ENCODE results near the gene SMCO4.

Gene SMCO4

DNA sequence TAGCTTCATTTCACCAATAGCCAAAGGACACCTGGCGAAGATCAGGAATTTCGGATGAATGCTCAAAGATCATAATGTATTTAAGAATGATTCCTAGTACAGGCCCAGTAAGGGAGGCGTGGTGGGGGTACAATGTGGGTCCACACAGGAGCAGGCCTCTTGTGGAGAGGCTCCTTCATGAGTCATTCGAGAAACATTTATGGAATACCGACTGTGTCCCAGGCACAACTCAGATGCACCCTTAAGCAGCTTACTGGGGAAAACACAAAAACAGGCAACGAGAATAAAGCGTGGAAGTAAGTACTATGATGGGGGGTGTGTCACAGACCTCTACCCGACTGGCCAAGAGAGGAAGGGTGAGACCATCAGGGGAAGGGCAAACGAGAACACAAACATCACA is 44.5 kb downstream of the SMCO4 start:
- no peak for DNase-seq

DNA sequence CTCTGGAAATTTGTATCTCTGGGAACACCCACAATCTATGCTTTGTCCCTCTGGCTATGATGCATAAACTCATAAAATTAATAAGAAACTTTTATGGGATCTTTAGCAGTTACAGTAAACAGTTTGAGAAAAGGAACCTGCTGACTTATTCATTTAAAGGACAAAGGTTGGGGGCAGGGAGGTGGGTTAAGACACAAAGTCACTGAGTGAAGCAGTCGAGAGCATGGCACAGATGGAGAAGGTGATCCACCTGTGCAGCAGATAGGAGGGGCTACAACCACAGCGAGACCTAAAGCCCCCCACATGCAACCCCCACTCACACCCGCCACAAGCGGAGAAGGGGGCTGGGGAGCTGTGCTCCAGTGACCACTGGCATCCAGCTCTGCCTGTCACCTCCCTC is 45.0 kb downstream of the SMCO4 start:
- peak; percentile 91 to 93 for DNase-seq

DNA sequence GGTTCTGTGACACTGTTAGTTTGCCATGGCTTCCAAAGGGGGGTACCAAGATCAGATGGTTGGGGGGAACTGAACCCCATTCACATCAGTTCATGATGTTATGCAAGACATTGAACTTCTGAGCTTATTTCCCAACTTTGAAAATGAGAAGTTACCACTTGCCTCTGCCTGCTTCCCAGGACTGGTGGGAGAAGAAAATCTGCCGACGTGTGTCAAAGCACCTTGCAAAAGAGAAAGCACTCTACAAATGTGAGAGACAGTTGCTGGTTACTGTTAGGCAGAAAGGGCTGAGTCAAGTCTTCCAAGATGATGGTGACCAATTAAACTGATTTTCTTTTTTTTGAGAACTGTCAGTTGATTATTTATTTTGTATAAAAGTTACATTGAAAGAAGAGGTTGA is 45.6 kb downstream of the SMCO4 start:
- DNase-seq: peak in 1 of 2 experiments; percentile 62

GRCh38 chr11:93494357-93494756 is 48.8 kb downstream of the SMCO4 start:
- no peak for DNase-seq

GRCh38 chr11:93493252-93493897 is 49.8 kb downstream of the SMCO4 start:
- peak in 1 of 2 experiments; percentile 64 for DNase-seq

DNA sequence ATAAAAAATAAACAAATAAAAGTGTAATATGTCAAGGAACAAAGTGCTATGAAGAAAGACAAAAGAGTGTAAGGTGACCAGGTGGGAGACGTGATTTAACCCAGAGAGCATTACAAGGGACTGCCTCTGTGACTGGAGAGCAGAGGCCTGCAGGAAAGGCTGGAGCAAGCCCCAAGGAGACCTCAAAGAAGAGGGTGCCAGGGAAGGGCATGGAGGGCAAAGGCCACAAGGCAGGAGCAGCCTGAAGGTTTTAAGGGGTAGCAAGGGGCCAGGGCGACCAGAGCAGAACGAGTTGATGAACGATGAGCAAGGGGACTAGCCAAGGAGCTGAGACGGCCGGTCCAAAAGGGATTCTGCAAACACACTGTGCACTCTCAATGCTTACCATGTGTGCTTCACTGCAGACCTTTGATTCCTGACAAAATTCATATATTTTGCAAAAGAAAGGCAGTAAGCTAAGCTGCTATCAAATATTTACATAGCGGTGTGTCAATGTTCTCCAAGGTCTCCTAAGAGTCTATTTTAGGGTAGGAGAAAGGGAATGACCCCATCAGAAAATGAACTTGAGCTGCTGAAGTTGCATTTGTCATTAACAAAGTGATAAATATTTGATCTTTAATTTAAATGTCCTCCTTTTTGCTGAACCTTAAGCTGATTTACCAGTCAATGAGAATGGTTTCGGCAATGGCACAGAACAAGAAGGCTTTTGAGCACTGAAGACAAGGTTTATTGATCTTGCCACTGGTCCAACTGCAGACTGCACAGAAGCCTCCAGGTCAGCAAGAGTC is 50.5 kb downstream of the SMCO4 start:
- no peak for DNase-seq

DNA sequence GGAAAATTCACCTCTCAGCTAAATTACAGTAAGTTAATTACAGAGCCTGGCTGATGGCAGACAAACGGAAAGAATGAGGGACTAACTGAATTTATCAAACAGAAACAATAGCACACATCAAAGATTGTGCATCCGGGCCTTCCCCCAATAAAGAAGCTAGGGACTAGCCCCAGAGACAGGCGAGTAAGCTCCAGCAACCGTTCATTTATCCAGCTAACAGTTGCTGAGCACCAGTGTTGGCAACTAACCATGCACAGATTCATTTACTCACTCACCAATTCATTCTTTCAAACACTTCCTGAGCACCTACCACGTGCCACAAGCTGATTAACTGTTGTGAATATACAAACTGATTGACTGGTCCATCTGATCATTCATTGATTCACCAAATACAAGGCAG is 51.2 kb downstream of the SMCO4 start:
- DNase-seq: no peak

DNA sequence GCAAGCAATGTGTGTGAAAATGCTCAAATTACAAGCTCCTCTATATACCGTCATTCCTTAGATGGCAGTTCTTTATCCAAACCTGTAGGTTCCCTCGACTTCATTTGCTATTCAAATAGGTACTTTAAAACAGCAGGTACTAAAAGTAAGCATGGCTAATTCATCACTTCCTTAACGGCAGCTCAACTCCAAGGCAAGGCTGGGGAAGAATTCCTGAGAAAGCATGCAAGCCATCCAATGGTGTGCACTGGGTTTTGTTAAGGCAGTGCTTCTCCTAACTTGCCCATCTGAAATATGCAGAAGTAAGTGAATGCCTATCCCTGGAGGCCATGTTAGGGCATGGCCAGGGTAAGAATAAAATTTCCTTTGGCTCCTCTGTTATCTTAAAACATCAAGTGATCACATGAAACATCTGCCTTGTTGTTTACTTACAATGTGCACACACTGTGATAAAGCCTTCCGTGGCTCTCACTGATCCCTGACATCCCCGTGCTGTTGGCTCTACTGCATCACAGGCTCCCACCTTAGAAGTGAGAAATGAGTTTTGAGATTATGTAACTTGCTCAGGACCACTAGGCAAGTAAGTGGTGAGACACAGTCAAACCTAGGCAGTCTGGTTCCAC is 52.1 kb downstream of the SMCO4 start:
- DNase-seq: peak; percentile 88 to 92

GRCh38 chr11:93489841-93490240 is 53.4 kb downstream of the SMCO4 start:
- DNase-seq: no peak

DNA sequence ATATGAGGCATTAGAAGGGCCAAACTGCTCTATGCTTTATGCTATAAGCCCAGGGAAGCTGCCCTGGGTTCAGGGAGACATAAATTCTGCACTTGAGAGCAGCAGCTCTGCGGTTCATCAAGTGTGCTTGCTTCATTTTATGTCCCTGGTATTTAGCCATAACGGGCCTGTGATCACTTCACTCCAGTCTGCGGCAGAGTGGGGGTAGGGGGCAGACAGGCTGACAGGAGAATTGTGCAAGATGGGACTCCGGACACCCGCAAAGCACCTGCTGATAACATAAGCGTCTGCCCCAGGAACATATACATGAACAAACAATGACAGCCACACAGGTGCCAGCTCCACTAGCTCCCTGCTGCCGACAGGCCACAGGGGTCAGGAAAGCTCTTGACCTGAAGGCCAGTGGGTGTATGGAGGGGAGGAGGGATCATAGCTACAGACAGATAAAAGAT is 56.1 kb downstream of the SMCO4 start:
- DNase-seq: peak; percentile 71 to 85

GRCh38 chr11:93485983-93486382 is 57.2 kb downstream of the SMCO4 start:
- no peak for DNase-seq

DNA sequence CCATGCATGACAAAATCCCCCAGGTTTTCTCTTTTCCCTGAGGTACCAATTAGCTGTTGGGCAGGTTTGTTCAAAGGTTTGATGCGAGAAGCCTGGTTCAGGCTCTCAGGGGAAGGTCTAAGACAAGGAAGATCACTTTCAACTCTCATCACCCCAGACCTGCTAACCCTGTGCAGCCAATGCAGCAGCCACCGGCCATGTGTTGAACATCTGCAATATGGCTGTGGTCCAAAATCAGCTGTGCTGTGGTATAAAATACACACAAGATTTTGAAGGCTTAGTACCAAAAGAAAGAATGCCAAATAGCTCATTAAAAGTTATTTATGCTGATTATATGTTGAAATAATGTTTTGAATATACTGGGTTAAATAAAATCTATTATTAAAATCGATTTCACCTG is 58.5 kb downstream of the SMCO4 start:
- no peak for DNase-seq

DNA sequence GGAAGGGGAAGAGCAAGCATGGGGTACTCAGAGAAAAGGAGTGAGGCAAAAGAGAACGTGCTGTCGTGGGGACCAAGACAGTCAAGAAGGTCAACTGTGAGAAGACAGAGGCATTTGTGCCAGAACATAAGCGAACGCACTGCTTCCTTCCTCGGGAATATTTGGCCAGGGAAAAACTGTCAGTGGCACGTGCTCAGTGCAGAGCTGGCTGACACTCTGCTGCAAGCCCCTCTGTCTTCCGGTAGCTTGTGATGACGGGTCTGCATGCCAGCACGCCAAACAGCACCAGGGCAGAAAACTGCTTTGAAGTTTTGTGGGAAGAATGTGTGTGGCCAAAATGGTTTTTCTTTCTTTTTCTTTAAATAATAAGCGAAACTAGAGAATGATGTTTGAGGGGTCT is 60.6 kb downstream of the SMCO4 start:
- DNase-seq: no peak

DNA sequence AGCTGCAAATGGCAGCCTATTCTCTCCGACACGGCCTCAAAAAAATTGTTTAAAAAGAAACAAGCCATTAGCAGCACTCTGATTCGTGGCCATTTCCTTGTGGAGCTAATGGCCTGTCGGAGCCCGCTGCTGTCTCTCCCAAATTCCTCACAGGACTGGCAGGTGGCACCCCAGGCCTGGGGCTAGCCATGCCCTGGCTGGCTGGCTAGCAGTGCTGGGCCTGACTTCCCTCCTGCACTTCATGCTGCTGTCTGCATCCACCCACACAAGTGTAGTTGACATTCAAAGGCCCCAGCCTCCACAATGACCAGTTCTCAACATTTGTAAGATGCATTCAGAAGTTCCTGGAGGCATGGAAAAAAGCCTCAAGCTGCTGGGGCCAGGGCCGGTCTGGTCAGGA is 61.5 kb downstream of the SMCO4 start:
- peak in 1 of 2 experiments; percentile 22 for DNase-seq

DNA sequence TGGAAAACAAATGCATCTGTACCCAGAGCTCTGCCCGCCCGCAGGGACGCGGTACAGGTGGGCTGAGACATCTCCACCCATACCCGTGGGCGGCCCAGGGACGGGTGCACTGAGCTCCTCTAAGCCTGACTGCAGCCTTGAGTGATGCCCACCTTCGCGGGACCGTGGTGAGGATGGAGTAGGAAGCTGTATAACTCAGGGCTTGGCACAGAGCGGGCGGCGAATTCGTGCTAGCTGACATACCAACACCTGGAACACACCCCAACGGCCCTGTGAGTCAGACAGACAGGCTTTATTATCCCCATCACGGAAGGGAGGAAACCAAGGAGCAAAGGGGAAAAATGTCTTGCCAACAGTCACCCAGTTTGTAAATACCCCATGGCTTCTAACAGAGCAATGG is 61.9 kb downstream of the SMCO4 start:
- no peak for DNase-seq

DNA sequence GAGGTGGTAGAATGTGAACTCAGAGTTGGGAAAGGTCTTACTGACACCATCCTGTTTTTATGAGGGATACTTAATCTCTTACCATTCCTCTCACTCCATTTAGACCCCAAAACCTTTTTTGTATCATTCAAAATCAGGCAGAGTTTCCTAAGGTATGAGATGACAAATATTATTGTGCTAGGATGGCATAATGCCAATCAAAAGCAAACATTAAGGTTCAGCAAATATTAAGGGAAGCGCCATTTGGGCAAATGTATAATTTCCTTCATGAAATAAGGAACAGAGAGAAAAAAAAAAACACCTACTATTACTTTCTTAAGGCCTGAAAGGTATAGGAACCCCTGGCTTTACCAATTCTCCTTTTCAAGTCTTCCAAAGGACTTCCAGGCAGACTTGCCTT is 62.4 kb downstream of the SMCO4 start:
- no peak for DNase-seq

DNA sequence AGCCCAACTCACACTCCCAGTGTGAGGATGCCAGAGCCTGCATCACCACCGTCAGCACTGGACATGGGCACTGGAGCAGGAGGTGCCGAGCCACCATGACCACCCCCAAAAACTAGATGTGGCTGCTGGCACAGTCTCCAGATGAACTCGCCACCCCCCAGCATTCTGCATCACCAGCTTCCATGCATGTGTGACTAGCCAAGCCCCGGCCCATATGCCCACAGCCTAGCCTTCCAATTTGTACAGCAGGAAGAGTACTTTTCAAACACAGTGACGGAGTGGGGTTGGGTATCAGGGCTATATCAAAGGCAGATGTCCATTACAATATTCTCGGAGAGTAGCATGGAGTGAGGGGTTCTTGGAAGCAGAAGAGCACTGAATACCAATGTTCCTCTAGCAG is 62.9 kb downstream of the SMCO4 start:
- no peak for DNase-seq

- DNase-seq: no peak
Observed at GRCh38 chr11:93478841-93479240, 64.3 kb downstream of the SMCO4 start.

- DNase-seq: peak; percentile 96 to 98
Observed at GRCh38 chr11:93477684-93478234, 65.4 kb downstream of the SMCO4 start.

DNA sequence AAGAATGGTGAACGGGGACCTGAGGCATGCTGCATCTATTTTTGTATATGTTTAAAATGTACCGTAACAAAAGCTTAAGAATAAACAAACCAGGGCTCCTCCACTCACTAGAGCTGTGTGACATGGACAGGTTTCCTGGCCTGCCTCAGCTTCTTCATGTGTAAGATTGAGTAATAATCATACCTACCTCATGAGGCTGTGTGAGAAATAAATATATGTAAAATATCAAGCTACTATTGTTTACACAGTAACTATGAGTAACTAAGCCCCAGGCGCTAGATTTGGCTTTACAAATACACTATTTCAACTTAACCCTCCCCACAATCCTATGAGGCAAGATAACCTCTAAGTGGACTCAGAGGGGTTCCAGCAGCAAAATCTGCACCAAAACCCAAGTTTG is 66.4 kb downstream of the SMCO4 start:
- DNase-seq: peak; percentile 88 to 94

- DNase-seq: no peak
Observed at GRCh38 chr11:93474123-93474522, 69.1 kb downstream of the SMCO4 start.

DNA sequence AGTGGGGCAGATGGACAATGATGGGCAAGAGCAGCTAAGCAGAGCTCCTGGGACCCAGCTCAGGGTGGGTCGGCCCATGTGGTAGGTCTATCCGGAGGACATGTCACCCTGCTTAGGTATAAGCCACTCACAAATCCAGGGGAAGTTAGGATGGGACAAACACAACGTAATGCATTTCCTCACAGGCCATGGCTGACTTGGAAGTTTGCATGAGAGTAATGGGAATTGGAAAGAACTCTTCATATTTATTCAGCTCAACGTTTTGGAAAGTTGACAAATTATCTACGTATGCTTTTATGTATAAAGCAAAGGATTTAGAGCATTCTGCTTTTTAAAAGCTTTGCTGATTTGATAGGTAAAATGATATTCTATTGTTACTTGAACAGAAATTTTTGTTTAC is 74.9 kb downstream of the SMCO4 start:
- peak; percentile 51 to 74 for DNase-seq

DNA sequence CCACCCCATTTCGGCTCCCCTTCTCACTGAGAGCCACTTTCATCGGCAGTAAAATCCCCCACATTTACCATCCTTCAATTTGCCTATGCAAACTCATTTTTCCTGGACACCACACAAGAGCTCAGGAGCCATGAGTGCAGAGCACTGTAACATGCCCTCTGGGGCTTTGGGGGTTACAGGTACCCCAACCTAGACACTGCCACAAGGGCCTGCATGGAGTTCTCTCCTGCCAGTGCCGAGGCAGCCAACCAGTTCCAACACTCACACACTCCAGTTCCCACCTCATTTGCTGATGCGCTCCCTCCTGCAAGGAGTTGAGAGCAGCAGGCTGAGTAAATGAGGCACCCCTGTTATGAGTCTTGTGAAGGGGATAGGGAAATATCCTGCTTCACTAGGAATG is 76.1 kb downstream of the SMCO4 start:
- DNase-seq: peak; percentile 76 to 86

All from NCI-H526 (cell line).